ENCODE results near the gene CCNDBP1. TPM values are rescaled to one million over a fixed set of nuclear protein-coding genes. Genes with fewer than 3 reads are reported as not detected.

Gene CCNDBP1
- polyA plus RNA-seq, 4 donors: 43.3 to 98.0 (median 75.3) TPM

DNA sequence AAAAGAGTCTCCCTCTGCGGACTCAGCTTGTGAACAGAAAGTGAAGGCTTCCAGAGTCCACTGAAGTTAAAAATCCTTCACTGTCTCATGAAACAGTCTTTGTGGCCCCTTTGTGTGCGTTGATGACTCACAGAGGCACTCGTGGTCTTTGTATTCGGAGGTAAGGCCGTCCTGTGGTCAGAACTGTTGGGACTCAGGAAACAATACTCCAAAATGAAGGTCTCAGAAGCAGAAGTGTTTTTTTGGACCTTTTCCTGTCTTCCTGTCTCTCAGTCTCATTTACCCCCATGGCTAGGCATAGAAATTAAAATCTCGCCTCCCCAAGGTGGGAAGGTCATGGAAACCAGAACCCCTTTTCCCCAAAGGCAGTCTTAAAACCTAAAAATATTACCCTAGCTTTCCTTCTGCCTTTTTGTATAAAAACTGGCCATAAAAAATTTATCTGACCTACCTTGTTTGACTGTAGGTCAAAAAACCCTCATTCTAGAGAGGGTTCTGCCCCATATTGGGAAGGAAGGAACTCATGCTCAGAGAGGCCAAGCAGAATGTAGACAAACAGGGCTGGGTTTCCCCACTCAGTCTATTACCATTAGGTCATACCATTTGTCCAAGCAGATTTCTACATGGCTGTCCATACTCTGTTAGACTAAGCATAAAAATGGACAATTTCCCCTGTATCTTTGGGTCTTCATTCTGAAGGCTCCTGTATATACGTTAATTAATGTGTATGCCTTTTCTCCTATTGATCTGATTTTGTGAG, 54.7 kb downstream of the CCNDBP1 start:
- no peak for FAIRE-seq
- H3K36me3 ChIP-seq (ENCODE audit: control insufficient read depth in 3 of 3, insufficient read depth in 2 of 3, low read depth in 1 of 3, low read length in 3 of 3): no peaks in the 10 kb centered on the region
- DNase-seq: no peak
- H3K4me1 ChIP-seq (ENCODE audit: control insufficient read depth in 3 of 3, insufficient read depth in 2 of 3, low read depth in 1 of 3, low read length in 2 of 3): no peaks in the 10 kb centered on the region
- peaks cover 0 to 7% (median 0%) of the 10 kb centered on the region in 3 donors for H3K27me3 ChIP-seq (ENCODE audit: control insufficient read depth in 3 of 3, insufficient read depth in 3 of 3, low read length in 3 of 3)
- H3K27ac ChIP-seq (ENCODE audit: low read depth in 1 of 3, low read length in 2 of 3): no peak overlapping the region
- WGBS, 3 donors: 68 to 83% (median 71%) methylated on average over 7 of the region's 7 CpGs
- no peaks in the 10 kb centered on the region for H3K9me3 ChIP-seq (ENCODE audit: control insufficient read depth in 2 of 2, insufficient read depth in 1 of 2, low read depth in 1 of 2, low read length in 1 of 2)
- H3K4me3 ChIP-seq (ENCODE audit: low read depth in 1 of 3, low read length in 3 of 3): no peak overlapping the region

DNA sequence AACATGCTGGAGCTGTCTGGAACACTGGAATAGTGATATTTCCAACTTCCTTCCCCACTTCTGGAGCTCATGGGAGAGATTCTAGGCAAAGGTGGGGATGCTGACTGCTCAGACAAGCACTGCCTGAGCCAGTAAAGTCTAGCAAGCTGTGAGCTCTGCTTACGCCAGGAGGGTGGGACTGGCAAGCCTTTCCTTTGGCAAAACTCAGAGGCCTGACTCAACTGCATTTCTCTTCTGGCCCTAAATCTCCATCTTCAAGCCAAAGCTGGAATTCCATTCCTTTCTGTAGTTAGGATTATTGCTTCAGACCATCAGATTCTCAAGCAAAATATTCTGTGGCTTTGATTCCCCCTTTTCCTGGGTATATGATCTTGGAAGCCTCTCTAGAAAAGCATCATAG, 55.9 kb downstream of the CCNDBP1 start:
- no peak for FAIRE-seq
- Histone ChIP-seq H3K9me3 (ENCODE audit: control insufficient read depth in 2 of 2, insufficient read depth in 1 of 2, low read depth in 1 of 2, low read length in 1 of 2) (no peaks in the 10 kb centered on the region), H3K4me3 (ENCODE audit: low read depth in 1 of 3, low read length in 3 of 3) (no peak overlapping the region), H3K36me3 (ENCODE audit: control insufficient read depth in 3 of 3, insufficient read depth in 2 of 3, low read depth in 1 of 3, low read length in 3 of 3) (no peaks in the 10 kb centered on the region), H3K27me3 (ENCODE audit: control insufficient read depth in 3 of 3, insufficient read depth in 3 of 3, low read length in 3 of 3) (peaks cover 0 to 7% (median 0%) of the 10 kb centered on the region in 3 donors), H3K27ac (ENCODE audit: low read depth in 1 of 3, low read length in 2 of 3) (no peak overlapping the region), H3K4me1 (ENCODE audit: control insufficient read depth in 3 of 3, insufficient read depth in 2 of 3, low read depth in 1 of 3, low read length in 2 of 3) (no peaks in the 10 kb centered on the region)
- DNase-seq: no peak
- 72 to 93% (median 92%) methylated on average over 1 of the region's 1 CpG for WGBS, 3 donors

- H3K36me3 ChIP-seq (ENCODE audit: control insufficient read depth in 3 of 3, insufficient read depth in 2 of 3, low read depth in 1 of 3, low read length in 3 of 3): no peaks in the 10 kb centered on the region
- 59 to 65% (median 60%) methylated on average over 5 of the region's 5 CpGs for WGBS, 3 donors
- FAIRE-seq: no peak
These were observed 57.4 kb downstream of the CCNDBP1 start for GRCh38 chr15:43242616-43243015.

GRCh38 chr15:43243020-43243645, 57.9 kb downstream of the CCNDBP1 start:
- no peaks in the 10 kb centered on the region for H3K4me1 ChIP-seq (ENCODE audit: control insufficient read depth in 3 of 3, insufficient read depth in 2 of 3, low read depth in 1 of 3, low read length in 2 of 3)
- H3K9me3 ChIP-seq (ENCODE audit: control insufficient read depth in 2 of 2, insufficient read depth in 1 of 2, low read depth in 1 of 2, low read length in 1 of 2): no peaks in the 10 kb centered on the region
- FAIRE-seq (no peak), DNase-seq (no peak)
- H3K4me3 ChIP-seq (ENCODE audit: low read depth in 1 of 3, low read length in 3 of 3): no peak overlapping the region
- no peak overlapping the region for H3K27ac ChIP-seq (ENCODE audit: low read depth in 1 of 3, low read length in 2 of 3)
- peaks cover 0 to 7% (median 0%) of the 10 kb centered on the region in 3 donors for H3K27me3 ChIP-seq (ENCODE audit: control insufficient read depth in 3 of 3, insufficient read depth in 3 of 3, low read length in 3 of 3)
- 82 to 94% (median 93%) methylated on average over 2 of the region's 2 CpGs for whole genome bisulfite sequencing, 3 donors
- H3K36me3 ChIP-seq (ENCODE audit: control insufficient read depth in 3 of 3, insufficient read depth in 2 of 3, low read depth in 1 of 3, low read length in 3 of 3): no peaks in the 10 kb centered on the region

More at GRCh38 chr15:43242616-43243015, 57.4 kb downstream of the CCNDBP1 start:
- H3K4me3 ChIP-seq (ENCODE audit: low read depth in 1 of 3, low read length in 3 of 3): no peak overlapping the region
- no peaks in the 10 kb centered on the region for H3K4me1 ChIP-seq (ENCODE audit: control insufficient read depth in 3 of 3, insufficient read depth in 2 of 3, low read depth in 1 of 3, low read length in 2 of 3)
- DNase-seq: no peak
- no peaks in the 10 kb centered on the region for H3K9me3 ChIP-seq (ENCODE audit: control insufficient read depth in 2 of 2, insufficient read depth in 1 of 2, low read depth in 1 of 2, low read length in 1 of 2)
- peaks cover 0 to 7% (median 0%) of the 10 kb centered on the region in 3 donors for H3K27me3 ChIP-seq (ENCODE audit: control insufficient read depth in 3 of 3, insufficient read depth in 3 of 3, low read length in 3 of 3)
- no peak overlapping the region for H3K27ac ChIP-seq (ENCODE audit: low read depth in 1 of 3, low read length in 2 of 3)

GRCh38 chr15:43244092-43244491, 58.9 kb downstream of the CCNDBP1 start:
- 72 to 86% (median 80%) methylated on average over 4 of the region's 4 CpGs for WGBS, 3 donors
- no peaks in the 10 kb centered on the region for H3K9me3 ChIP-seq (ENCODE audit: control insufficient read depth in 2 of 2, insufficient read depth in 1 of 2, low read depth in 1 of 2, low read length in 1 of 2)
- no peak for FAIRE-seq
- no peak overlapping the region for H3K27ac ChIP-seq (ENCODE audit: low read depth in 1 of 3, low read length in 2 of 3)
- DNase-seq: no peak
- peaks cover 0 to 7% (median 0%) of the 10 kb centered on the region in 3 donors for H3K27me3 ChIP-seq (ENCODE audit: control insufficient read depth in 3 of 3, insufficient read depth in 3 of 3, low read length in 3 of 3)
- no peak overlapping the region for H3K4me3 ChIP-seq (ENCODE audit: low read depth in 1 of 3, low read length in 3 of 3)
- no peaks in the 10 kb centered on the region for H3K4me1 ChIP-seq (ENCODE audit: control insufficient read depth in 3 of 3, insufficient read depth in 2 of 3, low read depth in 1 of 3, low read length in 2 of 3)
- no peaks in the 10 kb centered on the region for H3K36me3 ChIP-seq (ENCODE audit: control insufficient read depth in 3 of 3, insufficient read depth in 2 of 3, low read depth in 1 of 3, low read length in 3 of 3)

DNA sequence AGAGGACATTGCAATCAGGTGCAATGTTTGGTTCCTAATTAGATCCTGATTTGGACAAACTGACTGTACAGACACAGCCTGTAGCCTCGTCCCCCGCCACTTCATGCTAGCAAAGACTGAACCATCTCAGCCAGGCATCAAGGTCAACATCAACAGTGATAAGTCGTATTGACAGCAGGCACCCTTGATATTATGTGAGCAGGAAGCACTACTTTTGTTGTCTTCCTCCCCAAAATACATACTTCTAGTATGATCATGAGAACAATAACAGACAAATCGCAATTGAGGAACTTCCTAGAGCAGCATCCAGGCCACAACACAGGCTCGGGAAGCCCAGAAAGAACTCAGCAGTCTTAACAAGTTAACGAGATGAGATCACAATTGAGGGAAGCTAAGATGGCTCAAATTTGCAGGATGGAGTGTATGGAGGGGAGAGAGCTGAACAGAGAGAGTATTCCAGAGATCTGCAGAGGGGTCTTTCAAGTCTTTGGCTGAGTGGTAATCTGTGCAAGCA, 61.1 kb downstream of the CCNDBP1 start:
- no peaks in the 10 kb centered on the region for H3K9me3 ChIP-seq (ENCODE audit: control insufficient read depth in 2 of 2, insufficient read depth in 1 of 2, low read depth in 1 of 2, low read length in 1 of 2)
- WGBS, 3 donors: 70 to 83% (median 75%) methylated on average over 6 of the region's 6 CpGs
- no peaks in the 10 kb centered on the region for H3K36me3 ChIP-seq (ENCODE audit: control insufficient read depth in 3 of 3, insufficient read depth in 2 of 3, low read depth in 1 of 3, low read length in 3 of 3)
- H3K27ac ChIP-seq (ENCODE audit: low read depth in 1 of 3, low read length in 2 of 3): no peak overlapping the region
- H3K27me3 ChIP-seq (ENCODE audit: control insufficient read depth in 3 of 3, insufficient read depth in 3 of 3, low read length in 3 of 3): peaks cover 0 to 3% (median 0%) of the 10 kb centered on the region in 3 donors
- no peak for DNase-seq
- FAIRE-seq: no peak
- no peaks in the 10 kb centered on the region for H3K4me1 ChIP-seq (ENCODE audit: control insufficient read depth in 3 of 3, insufficient read depth in 2 of 3, low read depth in 1 of 3, low read length in 2 of 3)
- no peak overlapping the region for H3K4me3 ChIP-seq (ENCODE audit: low read depth in 1 of 3, low read length in 3 of 3)

Other genes starting within 250 kb of the CCNDBP1 start
- gene UBR1, start 79.4 kb upstream of the CCNDBP1 start, polyA plus RNA-seq: 10 to 100 TPM in 1 of 4 donors, 1 to 10 TPM in 3; 4.3 to 17.7 (median 6.4) TPM
- gene TMEM62, start 51.8 kb upstream of the CCNDBP1 start, polyA plus RNA-seq: 10 to 100 TPM; 21.3 to 36.6 (median 30.3) TPM
- gene EPB42, start 35.6 kb downstream of the CCNDBP1 start, polyA plus RNA-seq: under 1 TPM in 1 of 4 donors, not detected in 3; 0.34 TPM
- under 1 TPM in 2 of 4 donors, not detected in 2; 0.01 to 0.03 TPM for gene TGM5, start 81.5 kb downstream of the CCNDBP1 start, polyA plus RNA-seq
- not detected for gene TGM7, start 116.9 kb downstream of the CCNDBP1 start, polyA plus RNA-seq
- 1 to 10 TPM; 3.2 to 8.1 (median 4.5) TPM for gene LCMT2, start 145.2 kb downstream of the CCNDBP1 start, polyA plus RNA-seq
- gene ZSCAN29, start 185.6 kb downstream of the CCNDBP1 start, polyA plus RNA-seq: 10 to 100 TPM in 1 of 4 donors, 1 to 10 TPM in 3; 7.0 to 25.7 (median 8.4) TPM
- gene TUBGCP4, start 185.7 kb downstream of the CCNDBP1 start, polyA plus RNA-seq: 10 to 100 TPM in 1 of 4 donors, 1 to 10 TPM in 3; 3.2 to 16.5 (median 6.1) TPM

Measured in small intestine (tissue), 7 donors.